HG03558 (cell line): ENCODE measurements around the gene TMPRSS5.
"Not testable (repeated sequence)": the region's sequence is repeated elsewhere in the genome, so short reads cannot be mapped to it uniquely, and the experiment has no call there.

Source experiments
- ATAC-seq: cut with Tn5 transposase; IDR thresholded peaks from one replicate; pipeline ENCODE4 v1.9.1; 2021; ENCODE audit warnings: moderate number of reproducible peaks; ENCODE audit not compliant: unreplicated experiment; ENCODE audit errors: extremely low read depth

Gene TMPRSS5

DNA sequence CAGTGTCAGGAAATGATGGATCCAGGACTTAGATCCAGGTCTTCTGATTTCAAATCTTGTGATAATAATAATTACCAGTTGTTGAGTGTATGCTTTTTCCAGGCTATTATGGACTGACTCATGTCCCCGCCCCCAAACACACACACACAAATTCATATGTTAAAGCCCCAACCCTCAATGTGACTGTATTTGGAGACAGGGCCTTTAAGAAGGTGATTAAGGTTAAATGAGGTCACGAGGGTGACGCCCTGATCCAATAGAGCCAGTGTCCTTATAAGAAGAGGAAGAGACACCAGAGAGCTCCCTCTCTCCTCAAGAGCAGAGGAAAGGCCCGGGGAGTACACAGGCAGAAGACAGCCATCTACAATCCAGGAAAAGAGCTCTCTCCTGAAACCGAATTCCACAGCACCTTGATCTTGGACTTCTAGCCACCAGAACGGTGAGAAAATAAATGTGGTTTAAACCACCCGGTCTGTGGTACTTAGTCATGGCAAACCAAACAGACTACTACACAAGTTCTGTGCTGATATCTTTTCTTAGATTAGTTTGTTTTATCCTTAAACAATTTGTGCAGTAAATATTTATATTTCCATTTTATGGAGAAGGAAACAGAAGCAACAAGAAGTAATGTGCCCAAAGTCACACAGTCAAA is 8.2 kb downstream of the TMPRSS5 start:
- ATAC-seq = no peak

GRCh38 chr11:113697111-113697510 is 9.0 kb downstream of the TMPRSS5 start:
- ATAC-seq = no peak

DNA sequence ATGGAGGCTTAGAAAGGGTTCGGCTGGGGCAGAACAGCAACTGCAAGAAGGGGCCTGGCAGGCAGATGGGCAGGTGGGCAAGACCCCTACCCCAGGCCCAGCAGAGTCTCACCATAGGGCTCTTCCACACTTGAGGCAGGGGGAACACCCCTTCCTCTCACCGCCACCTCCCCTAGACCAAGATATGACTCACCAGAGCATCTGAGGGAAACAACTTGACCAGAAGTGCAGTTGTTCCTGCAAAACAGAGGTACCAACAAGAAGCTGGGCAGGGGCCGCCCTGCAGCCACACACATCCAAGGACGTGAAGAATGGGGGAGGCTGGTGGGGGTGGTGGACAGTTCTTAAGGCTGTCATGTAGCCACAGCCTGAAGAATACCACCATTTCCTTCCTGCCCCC is 10.9 kb downstream of the TMPRSS5 start:
- ATAC-seq = no peak

DNA sequence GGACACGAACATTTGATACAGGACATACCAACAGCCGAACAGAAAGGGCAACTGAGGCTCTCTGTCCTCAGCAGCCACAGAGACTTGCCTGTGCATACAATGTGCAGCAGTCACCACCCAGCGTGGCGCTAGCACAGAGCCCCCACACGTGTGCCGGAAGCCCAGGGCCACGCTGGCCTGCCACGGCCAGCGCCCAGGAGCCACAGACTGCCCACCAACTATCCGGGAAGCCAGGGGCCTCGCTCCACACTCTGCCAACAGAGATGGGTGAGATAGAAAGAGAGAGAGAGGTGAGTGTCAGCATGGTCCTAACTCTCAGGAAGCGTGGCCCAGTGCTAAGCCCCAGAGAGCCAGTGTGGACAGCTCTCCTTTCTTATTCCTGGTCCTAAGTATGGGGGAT is 11.7 kb downstream of the TMPRSS5 start:
- ATAC-seq = no peak

DNA sequence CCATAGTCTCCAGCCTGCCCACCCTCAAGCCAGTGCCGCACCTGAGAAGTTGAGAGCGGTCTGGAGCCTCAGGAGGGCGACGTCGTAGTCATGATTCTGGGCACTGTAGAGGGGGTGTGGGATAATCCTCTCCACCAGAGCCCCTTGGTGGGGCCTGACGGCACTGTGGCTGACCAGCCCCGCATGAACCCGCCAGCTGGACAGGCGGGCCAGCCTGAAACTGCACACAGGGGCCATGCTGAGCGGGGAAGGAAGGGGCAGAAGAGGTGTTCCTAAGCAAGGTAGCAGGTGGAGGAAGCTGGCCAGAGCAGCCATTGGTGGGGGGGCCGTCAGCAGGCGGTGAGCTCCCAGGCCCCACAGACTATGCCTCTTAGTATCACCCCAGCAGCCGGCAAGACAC is 13.1 kb downstream of the TMPRSS5 start:
- no peak for ATAC-seq

DNA sequence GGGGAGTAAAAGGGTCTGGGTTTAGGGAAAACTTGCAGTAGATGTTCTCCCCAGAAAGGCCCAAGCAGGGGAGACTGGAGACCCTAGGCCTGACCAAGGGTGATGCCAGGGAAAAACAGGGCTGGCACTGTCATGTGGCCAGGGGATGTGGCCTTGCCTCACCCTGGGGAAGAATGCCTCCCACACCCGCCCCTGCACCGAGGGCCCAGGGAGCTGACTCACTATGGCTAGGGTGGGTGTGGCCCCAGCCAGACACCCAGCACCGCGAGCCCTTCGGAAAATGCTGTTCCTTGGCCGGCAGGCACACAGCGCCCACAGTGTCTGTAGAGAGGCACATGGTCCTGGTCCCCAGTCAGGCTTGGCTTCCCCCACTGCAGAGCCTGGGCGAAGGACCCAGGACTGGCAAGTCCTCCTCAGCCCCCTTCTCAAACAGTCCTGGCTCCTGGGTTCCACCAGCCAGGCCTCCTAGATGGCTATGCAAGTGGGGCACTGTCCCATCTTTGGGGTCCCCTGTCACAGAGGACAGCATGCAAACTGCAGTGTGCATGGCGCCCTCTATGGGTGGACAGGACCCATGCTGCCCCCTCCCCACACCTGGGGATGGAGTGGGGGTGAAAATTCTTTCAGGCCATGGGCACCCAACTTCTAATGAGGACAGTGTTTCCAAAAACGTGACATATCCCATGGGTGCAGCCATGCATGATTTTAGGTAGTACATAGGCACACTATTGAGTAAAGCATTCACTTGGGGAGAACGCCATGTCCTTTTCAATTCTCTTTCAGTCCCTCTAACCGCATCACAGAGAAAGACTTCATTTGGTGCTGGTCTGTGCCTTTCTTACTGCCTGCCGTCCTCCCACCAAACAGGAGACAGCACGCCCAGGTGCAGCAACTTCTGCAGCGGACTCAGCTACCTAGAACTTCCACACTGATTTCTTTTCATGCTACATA is 15.2 kb downstream of the TMPRSS5 start:
- no peak for ATAC-seq

DNA sequence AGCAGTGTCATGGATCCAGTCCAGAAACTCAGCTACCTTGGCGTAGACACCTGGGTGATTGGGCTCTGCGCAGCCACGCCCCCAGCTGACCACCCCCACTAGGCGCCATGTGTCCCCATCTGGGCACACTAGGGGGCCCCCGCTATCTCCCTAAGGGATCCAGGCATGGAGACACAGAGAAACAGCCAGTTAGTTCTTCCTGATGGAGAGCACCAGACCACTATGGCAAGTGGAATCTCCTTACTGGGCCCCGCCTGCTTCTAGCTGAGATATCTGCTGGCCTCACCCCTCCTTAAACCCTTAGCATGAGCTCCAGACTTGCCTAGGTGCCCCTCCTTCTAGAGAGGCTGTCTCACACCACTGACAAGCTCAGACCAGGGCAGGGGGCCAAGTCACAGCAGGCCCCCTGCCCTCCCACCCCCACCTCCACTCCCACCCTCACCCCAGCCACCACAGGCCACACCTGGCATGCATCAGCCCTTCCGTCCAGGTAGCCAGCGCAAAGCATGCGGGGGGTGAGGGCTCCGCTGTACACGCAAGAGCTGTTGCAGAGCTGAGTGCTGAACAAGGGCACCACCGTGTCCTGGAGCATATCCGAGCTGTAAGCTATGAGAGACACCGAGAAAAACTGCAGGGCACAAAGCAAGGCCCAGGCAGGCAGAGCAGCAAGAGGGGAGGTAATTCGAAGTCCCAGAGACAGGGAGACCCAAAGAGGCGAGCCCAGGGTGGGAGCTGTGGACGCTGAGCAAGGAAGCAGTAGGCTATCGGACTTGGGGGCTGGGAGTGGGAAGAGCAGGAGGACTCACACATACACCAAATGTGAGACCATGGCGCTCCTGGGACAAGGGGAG is 16.1 kb downstream of the TMPRSS5 start:
- ATAC-seq = no peak

- ATAC-seq = no peak
Observed at GRCh38 chr11:113685654-113686359, 20.3 kb downstream of the TMPRSS5 start.

DNA sequence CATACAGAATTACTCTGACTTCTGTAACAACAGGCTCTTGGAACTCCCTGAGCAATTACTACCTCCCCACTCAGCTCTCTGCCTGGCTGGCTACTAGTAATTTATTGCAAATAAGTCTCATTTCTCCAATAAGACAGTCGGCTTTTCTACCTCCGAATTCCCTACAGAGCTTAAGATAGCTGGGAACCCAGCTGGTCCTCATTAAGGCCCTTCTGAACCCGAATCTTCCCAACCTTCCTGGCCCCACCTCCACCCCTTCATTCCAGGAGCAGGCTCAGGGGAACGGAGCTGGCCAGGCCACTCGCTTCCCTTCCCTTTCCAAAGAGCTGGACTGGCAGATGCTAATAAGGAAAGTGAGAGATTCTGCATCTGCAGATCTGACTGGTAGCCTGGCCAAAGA is 21.6 kb downstream of the TMPRSS5 start:
- no peak for ATAC-seq

DNA sequence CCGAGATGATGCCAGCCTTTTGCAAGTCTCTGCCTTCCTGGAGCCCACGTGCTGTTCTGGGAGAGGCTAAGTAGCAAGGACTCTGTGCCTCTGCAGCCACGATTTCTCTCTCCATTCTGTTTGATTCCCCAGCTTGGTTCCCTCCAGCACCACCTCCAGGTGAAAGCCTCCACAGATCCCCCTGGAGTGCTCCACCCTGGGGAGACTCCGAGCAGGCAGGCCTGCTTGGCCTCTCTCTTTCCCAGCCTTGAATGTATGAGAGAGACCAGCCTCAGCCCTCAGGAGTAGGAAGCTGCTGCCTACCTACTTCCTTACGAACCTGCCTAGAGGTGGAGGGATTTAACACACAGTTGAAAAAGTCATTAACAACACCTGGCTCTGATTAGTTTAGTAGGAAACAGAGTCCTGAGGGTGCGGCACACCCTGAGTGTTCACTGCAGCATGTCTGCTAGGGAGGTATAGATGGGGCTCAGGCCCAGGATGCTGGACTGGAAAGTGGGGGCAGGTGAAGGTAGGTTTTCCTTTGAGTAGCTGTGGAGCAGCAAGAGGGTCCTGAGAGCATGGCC is 22.5 kb downstream of the TMPRSS5 start:
- no peak for ATAC-seq

GRCh38 chr11:113681711-113682413 is 24.2 kb downstream of the TMPRSS5 start:
- no peak for ATAC-seq

DNA sequence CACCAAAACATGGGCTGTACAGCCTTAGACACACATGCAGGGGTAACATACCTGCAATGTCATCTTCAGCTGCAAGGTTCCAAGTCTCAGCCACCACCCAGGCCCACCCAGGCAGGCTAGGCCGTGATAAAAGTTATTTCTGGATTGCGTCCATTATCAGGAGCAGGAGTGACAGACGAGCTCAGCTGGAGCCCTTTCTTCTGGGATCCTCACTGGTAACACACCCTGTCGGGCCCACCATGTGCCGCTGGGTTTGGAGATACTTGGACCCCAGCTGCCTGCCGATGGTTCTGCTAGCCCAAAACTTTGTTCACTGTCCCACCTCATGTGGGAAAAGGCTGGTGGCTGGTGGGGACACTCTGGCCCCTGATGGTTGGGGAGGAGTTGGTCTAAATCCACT is 24.8 kb downstream of the TMPRSS5 start:
- no peak for ATAC-seq

DNA sequence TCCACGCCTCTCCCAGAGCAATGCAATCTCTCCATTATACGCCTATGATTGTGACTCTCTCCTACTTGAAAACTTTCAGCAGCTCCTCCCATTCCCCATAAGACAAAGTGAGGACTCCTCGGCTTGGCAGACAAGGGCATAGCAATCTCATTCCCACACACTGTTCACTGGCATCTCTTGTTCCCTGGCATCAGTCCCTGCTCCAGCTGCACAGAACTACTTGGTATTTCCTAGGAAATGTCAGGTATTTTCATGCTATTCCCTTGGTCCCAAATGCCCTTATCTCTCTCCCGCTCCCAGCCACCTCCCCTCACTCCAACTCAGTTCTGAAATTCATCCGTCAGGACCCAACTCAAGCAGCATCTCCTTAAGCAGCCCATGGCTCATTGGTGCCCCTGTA is 28.4 kb downstream of the TMPRSS5 start:
- no peak for ATAC-seq

- no peak for ATAC-seq
Observed at GRCh38 chr11:113675565-113675964, 30.5 kb downstream of the TMPRSS5 start.

DNA sequence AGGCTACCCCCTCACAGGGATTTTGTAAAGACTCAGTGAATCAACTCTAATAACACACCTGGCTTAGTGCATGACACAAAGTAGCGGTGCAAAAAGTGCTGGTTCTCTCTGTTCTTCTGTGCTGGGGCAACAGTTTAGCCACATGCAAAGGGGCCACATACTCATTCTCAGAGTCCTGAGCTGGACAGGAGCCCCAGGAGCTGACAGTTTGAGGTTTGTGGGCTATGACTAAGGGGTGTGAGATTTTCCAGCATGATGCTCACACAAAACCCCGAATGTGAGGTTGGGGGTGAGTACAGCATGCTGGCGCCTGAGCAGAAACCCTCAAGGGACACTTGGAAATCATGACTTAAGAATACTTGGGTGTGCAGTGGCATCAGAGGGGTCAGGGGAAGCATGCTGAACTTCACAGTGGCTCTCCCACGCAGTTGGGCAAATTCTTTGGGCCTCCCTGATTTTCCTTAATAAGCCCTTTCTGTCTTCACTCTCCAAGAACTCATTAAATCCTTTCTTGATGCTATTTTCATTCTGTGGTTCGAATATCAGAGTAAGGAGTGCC is 31.0 kb downstream of the TMPRSS5 start:
- ATAC-seq = peak; percentile 68

- no peak for ATAC-seq
Observed at GRCh38 chr11:113674397-113674685, 31.8 kb downstream of the TMPRSS5 start.

DNA sequence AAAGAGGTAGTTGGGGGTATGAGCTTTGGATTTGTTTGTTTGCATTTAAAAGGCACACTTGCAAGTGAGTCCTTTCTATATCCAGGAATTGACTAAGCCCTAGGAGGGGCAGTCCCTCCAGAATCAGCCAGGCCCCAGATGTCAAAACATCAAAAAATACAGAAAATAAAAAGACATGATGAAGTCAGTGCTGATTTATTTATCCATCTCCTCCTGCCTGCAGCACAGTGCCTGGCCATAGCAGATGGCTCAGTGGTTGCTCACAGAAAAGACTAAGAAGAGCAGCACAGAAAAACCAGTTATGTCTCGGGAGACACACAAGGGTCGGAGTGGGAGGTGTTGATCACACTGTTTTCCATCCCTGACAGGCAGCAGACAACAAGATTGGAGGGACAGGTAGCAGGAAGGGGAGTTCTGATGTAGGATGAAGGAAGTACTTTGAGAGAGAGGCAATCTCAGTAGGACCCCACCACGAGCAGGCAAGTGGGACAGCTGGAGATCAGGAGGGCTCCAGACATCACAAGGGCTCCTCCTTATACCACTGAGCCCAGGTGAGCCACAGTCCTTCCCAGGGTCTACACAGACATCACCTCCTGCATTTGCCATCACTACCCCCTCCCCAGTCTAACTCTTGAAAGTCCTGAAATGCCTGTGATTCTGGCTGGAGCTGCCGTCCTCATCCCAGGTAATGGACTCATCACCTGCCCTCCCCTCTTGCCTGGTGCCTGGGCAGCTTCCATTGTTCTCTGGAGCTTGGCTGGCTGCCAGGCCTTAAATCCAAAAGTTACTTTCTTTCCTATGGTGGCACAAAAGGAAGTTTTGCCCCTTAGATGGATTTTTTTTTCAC is 32.3 kb downstream of the TMPRSS5 start:
- ATAC-seq = no peak

DNA sequence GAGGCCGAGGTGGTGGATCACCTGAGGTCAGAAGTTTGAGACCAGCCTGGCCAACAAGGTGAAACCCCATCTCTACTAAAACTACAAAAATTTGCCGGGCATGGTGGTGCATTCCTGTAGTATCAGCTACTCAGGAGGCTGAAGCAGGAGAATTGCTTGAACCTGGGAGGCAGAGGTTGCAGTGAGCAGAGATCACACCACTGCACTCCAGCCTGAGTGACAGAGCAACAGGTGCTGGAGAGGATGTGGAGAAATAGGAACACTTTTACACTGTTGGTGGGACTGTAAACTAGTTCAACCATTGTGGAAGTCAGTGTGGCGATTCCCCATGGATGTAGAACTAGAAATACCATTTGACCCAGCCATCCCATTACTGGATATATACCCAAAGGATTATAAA is 34.2 kb downstream of the TMPRSS5 start:
- ATAC-seq = not testable (repeated sequence)
